Endothelial cell (in vitro differentiated cells): ENCODE data around the gene SF3B3. TPM values are rescaled to one million over a fixed set of nuclear protein-coding genes. Genes with fewer than 3 reads are reported as not detected.

ENCODE experiments used
- DNase-seq: peaks from one replicate; pipeline ENCODE4 v3.0.0; 2021; ENCODE audit warnings: low spot score
- H3K27ac Mint-ChIP-seq: one replicate; pipeline ENCODE4 v1.8.0; 2021; ENCODE audit warnings: mixed read lengths, inconsistent platforms; ENCODE audit not compliant: unreplicated experiment
- H3K27me3 Mint-ChIP-seq: one replicate; pipeline ENCODE4 v1.8.0; 2021; ENCODE audit warnings: mild to moderate bottlenecking, moderate library complexity, mixed read lengths, inconsistent platforms; ENCODE audit not compliant: unreplicated experiment
- H3K36me3 Mint-ChIP-seq: one replicate; pipeline ENCODE4 v1.8.0; 2021; ENCODE audit warnings: mild to moderate bottlenecking, low read depth, mixed read lengths, inconsistent platforms; ENCODE audit not compliant: unreplicated experiment
- H3K4me1 Mint-ChIP-seq: one replicate; pipeline ENCODE4 v1.8.0; 2021; ENCODE audit warnings: mild to moderate bottlenecking, mixed read lengths, inconsistent platforms; ENCODE audit not compliant: unreplicated experiment
- H3K4me3 Mint-ChIP-seq: one replicate; pipeline ENCODE4 v1.8.0; 2021; ENCODE audit warnings: mild to moderate bottlenecking, mixed read lengths, inconsistent platforms; ENCODE audit not compliant: unreplicated experiment
- H3K9me3 Mint-ChIP-seq: one replicate; pipeline ENCODE4 v1.8.0; 2021; ENCODE audit warnings: mixed read lengths, inconsistent platforms; ENCODE audit not compliant: unreplicated experiment
- CTCF ChIP-seq: fragments of 200-600 bp; sonication (generic); IDR thresholded peaks from one replicate; pipeline ENCODE4 v1.5.0; 2021; ENCODE audit warnings: antibody characterized with exemption; ENCODE audit not compliant: unreplicated experiment
- total RNA-seq: library from RNA; stranded (reverse); fragmentation: NEBNext Ultra II Directional; extraction: Animal tissue kit (Norgen Biotek cat#: 25700); gene quantifications from one replicate; pipeline ENCODE4 v1.2.1, GENCODE V29; 2021; ENCODE audit not compliant: unreplicated experiment

The SF3B3 gene
- total RNA-seq, 1 donor from 2014 or later = 228 TPM

- peak overlapping the region; percentile 80 for H3K4me3 Mint-ChIP-seq
- H3K27me3 Mint-ChIP-seq = peaks cover 5% of the 10 kb centered on the region
- no peaks in the 10 kb centered on the region for H3K9me3 Mint-ChIP-seq
- H3K4me1 Mint-ChIP-seq = peaks cover 24% of the 10 kb centered on the region
- H3K27ac Mint-ChIP-seq = no peak overlapping the region
- no peak for DNase-seq
- no peak for TF ChIP-seq CTCF
- H3K36me3 Mint-ChIP-seq = peaks cover 43% of the 10 kb centered on the region
Measured at GRCh38 chr16:70570967-70571570, 47.5 kb downstream of the SF3B3 start.

- Mint-ChIP-seq H3K9me3 (no peaks in the 10 kb centered on the region), H3K27ac (no peak overlapping the region), H3K4me3 (peak overlapping the region; percentile 80), H3K36me3 (peaks cover 43% of the 10 kb centered on the region), H3K27me3 (peaks cover 5% of the 10 kb centered on the region), H3K4me1 (peaks cover 28% of the 10 kb centered on the region)
- no peak for DNase-seq
- no peak for TF ChIP-seq CTCF
Measured at GRCh38 chr16:70571623-70572022, 48.0 kb downstream of the SF3B3 start.

- H3K9me3 Mint-ChIP-seq = no peaks in the 10 kb centered on the region
- no peak for TF ChIP-seq CTCF
- H3K4me1 Mint-ChIP-seq = peaks cover 29% of the 10 kb centered on the region
- DNase-seq = no peak
- no peak overlapping the region for H3K27ac Mint-ChIP-seq
- H3K36me3 Mint-ChIP-seq = peaks cover 38% of the 10 kb centered on the region
- peak overlapping the region; percentile 73 for H3K4me3 Mint-ChIP-seq
- H3K27me3 Mint-ChIP-seq = peaks cover 5% of the 10 kb centered on the region
Measured at GRCh38 chr16:70572050-70572925, 48.7 kb downstream of the SF3B3 start.

GRCh38 chr16:70572926-70573270 lies 49.3 kb downstream of the SF3B3 start:
- Mint-ChIP-seq H3K27ac (peak overlapping the region; percentile 81), H3K9me3 (no peaks in the 10 kb centered on the region), H3K4me3 (peak overlapping the region; percentile 21), H3K4me1 (peaks cover 29% of the 10 kb centered on the region), H3K36me3 (peaks cover 36% of the 10 kb centered on the region), H3K27me3 (peaks cover 5% of the 10 kb centered on the region)
- no peak for TF ChIP-seq CTCF
- no peak for DNase-seq
